A549 (cell line): ENCODE results near the gene POLR2B. TPM values are rescaled to one million over a fixed set of nuclear protein-coding genes. Genes with fewer than 3 reads are reported as not detected.

Source experiments
- ATAC-seq, 2 experiments: fragments of 200-7000 bp in 1 of 2; fragments of >200 bp in 1 of 2; cut with Nextera tagmentation in 1 of 2; cut with Tn5 transposase in 1 of 2; 3 replicates each; pipeline versions ENCODE4 v1.8.0 to v1.9.1; 2018 to 2020; ENCODE audit warnings: mild to moderate bottlenecking in 1 of 2, moderate library complexity in 1 of 2
- CTCF ChIA-PET: fragments of 300-600 bp; sonication (Branson Sonifier 250); formaldehyde crosslinking; extraction: SDS; loops from one replicate; lab custom pipeline; 2021; ENCODE audit warnings: antibody characterized with exemption, inconsistent platforms; lab: Yijun Ruan, JAX
- POLR2A ChIA-PET: fragments of 350-600 bp; formaldehyde crosslinking; extraction: SDS; loops from one replicate; lab custom pipeline; 2021; ENCODE audit warnings: antibody characterized with exemption, inconsistent platforms; lab: Yijun Ruan, JAX
- DNase-seq, 2 experiments: peaks; one replicate each; pipeline versions ENCODE4 v3.0.0 to v3.0.0-alpha.2; 2011 to 2016; ENCODE audit warnings: low read depth in 1 of 2, low spot score in 1 of 2
- FAIRE-seq: peaks from 2 replicates; lab custom pipeline; 2011; peaks lifted over from hg19 to GRCh38; lab: Jason Lieb, UNC
- H3K27ac ChIP-seq, 2 experiments: fragments of >200 bp; sonication (Bioruptor Twin); formaldehyde crosslinking; 3 replicates each; pipeline ENCODE4 v1.5.1; 2016 to 2017
- H3K4me1 ChIP-seq: fragments of >200 bp; sonication (Bioruptor Twin); formaldehyde crosslinking; 3 replicates; pipeline ENCODE4 v1.6.1; 2016
- H3K4me2 ChIP-seq: fragments of >200 bp; sonication (Bioruptor Twin); formaldehyde crosslinking; 3 replicates; pipeline ENCODE4 v1.6.1; 2016
- H3K4me3 ChIP-seq: fragments of >200 bp; sonication (Bioruptor Twin); formaldehyde crosslinking; 3 replicates; pipeline ENCODE4 v1.5.1; 2016
- H3K9me3 ChIP-seq: fragments of >200 bp; sonication (Bioruptor Twin); formaldehyde crosslinking; 3 replicates; pipeline ENCODE4 v1.6.1; 2016
- BCL3 ChIP-seq: fragments of >200 bp; sonication (Bioruptor Twin); formaldehyde crosslinking; IDR thresholded peaks from 3 replicates; pipeline ENCODE4 v1.6.1; 2016
- CBX2 ChIP-seq: fragments of 200-600 bp; sonication (generic); IDR thresholded peaks from 2 replicates; pipeline ENCODE4 v1.6.1; 2016; ENCODE audit warnings: low read depth, mild to moderate bottlenecking, borderline replicate concordance
- CEBPB ChIP-seq, 2 experiments: fragments of >200 bp in 1 of 2; sonication (Bioruptor Twin) in 1 of 2; formaldehyde crosslinking in 1 of 2; IDR thresholded peaks; 2 replicates each; pipeline ENCODE4 v1.6.1; 2012 to 2016
- CHD4 ChIP-seq: fragments of 200-600 bp; sonication (generic); IDR thresholded peaks from 2 replicates; pipeline ENCODE4 v1.6.1; 2016; ENCODE audit warnings: antibody characterized with exemption, mild to moderate bottlenecking, borderline replicate concordance
- CTCF ChIP-seq: fragments of >200 bp; sonication (Bioruptor Twin); formaldehyde crosslinking; IDR thresholded peaks from 3 replicates; pipeline ENCODE4 v1.5.1; 2016
- EHF ChIP-seq: fragments of 250-450 bp; sonication (Bioruptor Pico); IDR thresholded peaks from 2 replicates; pipeline ENCODE4 v1.5.0; 2020; ENCODE audit warnings: mild to moderate bottlenecking
- EHMT2 ChIP-seq: fragments of 200-600 bp; sonication (generic); IDR thresholded peaks from 2 replicates; pipeline ENCODE4 v1.6.1; 2016; ENCODE audit warnings: antibody characterized with exemption, low read depth, mild to moderate bottlenecking, moderate library complexity
- FOSL2 ChIP-seq, 2 experiments: fragments of 450-650 bp in 1 of 2; fragments of >200 bp in 1 of 2; sonication (Bioruptor Twin) in 1 of 2; formaldehyde crosslinking; IDR thresholded peaks; 2 replicates each; pipeline versions ENCODE4 v1.5.0 to v1.6.1; 2016 to 2020; ENCODE audit warnings: mild to moderate bottlenecking in 1 of 2, moderate library complexity in 1 of 2
- GATA3 ChIP-seq: IDR thresholded peaks from 2 replicates; pipeline ENCODE4 v1.6.1; 2012; ENCODE audit warnings: borderline replicate concordance
- HOXB5 ChIP-seq: fragments of 250-450 bp; sonication (Bioruptor Pico); IDR thresholded peaks from 2 replicates; pipeline ENCODE4 v1.5.0; 2020; ENCODE audit warnings: mild to moderate bottlenecking, moderate library complexity
- KDM1A ChIP-seq: fragments of 200-600 bp; sonication (generic); IDR thresholded peaks from 2 replicates; pipeline ENCODE4 v1.6.1; 2016; ENCODE audit warnings: low read depth, mild to moderate bottlenecking
- MAFK ChIP-seq: fragments of 450-650 bp; IDR thresholded peaks from 2 replicates; pipeline ENCODE4 v1.6.1; 2014; ENCODE audit not compliant: partially characterized antibody
- MAX ChIP-seq: IDR thresholded peaks from 2 replicates; pipeline ENCODE4 v1.6.1; 2012
- MAZ ChIP-seq: fragments of 150-350 bp; IDR thresholded peaks from 2 replicates; pipeline ENCODE4 v1.6.1; 2014; ENCODE audit warnings: antibody characterized with exemption, low read depth, low read length, borderline replicate concordance
- NFE2L2 ChIP-seq: fragments of 150-350 bp; conservative IDR thresholded peaks from 2 replicates; pipeline ENCODE4 v1.6.1; 2014; ENCODE audit warnings: low read length
- NR3C1 ChIP-seq: fragments of >200 bp; sonication (Bioruptor Twin); formaldehyde crosslinking; IDR thresholded peaks from 3 replicates; pipeline ENCODE4 v1.6.1; 2017
- PBX3 ChIP-seq: IDR thresholded peaks from 2 replicates; pipeline ENCODE4 v1.6.1; 2012
- POLR2AphosphoS2 ChIP-seq: conservative IDR thresholded peaks from 2 replicates; pipeline ENCODE4 v1.6.1; 2012; ENCODE audit warnings: low read length, improper control_type of control experiment, inconsistent platforms
- RCOR1 ChIP-seq: fragments of 150-350 bp; IDR thresholded peaks from 2 replicates; pipeline ENCODE4 v1.6.1; 2014; ENCODE audit warnings: antibody characterized with exemption, low read length, low read depth
- REST ChIP-seq: fragments of 200-600 bp; sonication (generic); IDR thresholded peaks from 2 replicates; pipeline ENCODE4 v1.6.1; 2016; ENCODE audit warnings: antibody characterized with exemption, mild to moderate bottlenecking, moderate library complexity
- TFCP2L1 ChIP-seq: fragments of 250-450 bp; sonication (Bioruptor Pico); IDR thresholded peaks from 2 replicates; pipeline ENCODE4 v1.5.0; 2021; ENCODE audit warnings: mild to moderate bottlenecking
- WGBS: methylation state at CpG from one replicate; pipeline ENCODE4 v1.1.6; 2017; ENCODE audit errors: missing lambda C conversion rate; 5-methylcytosine and 5-hydroxymethylcytosine counted together
- polyA plus RNA-seq, 4 experiments: library from polyadenylated mRNA; depleted of rRNA in 3 of 4; stranded (reverse); fragments of >200 nt; fragmentation: RNase III in 1 of 4; extraction: RNeasy Plus Mini Kit Qiagen cat#74134 plus additional on column Dnase treatment in 1 of 4; gene quantifications; 2 replicates in 3 of 4; 3 replicates in 1 of 4; pipeline ENCODE4 v1.2.3, GENCODE V29; 2011 to 2017

Gene POLR2B
- polyA plus RNA-seq, 2 of the 4 experiments (the other 2 are of a cell fraction): 82.2 to 138 TPM

GRCh38 chr4:57071326-57071725, 92.6 kb downstream of the POLR2B start:
- POLR2A ChIA-PET: no interaction called here
- FAIRE-seq (no peak), ATAC-seq (peak in 1 of 2 experiments; percentile 17; a peak in 3 of 6 replicates)
- TF ChIP-seq EHMT2 (no peak), CEBPB (IDR thresholded peaks at IDR 0.05) (peak in 1 of 2 experiments; percentile 50; a peak in 1 of 4 replicates), TFCP2L1 (no peak), GATA3 (no peak), RCOR1 (no peak), EHF (CRISPR knock-in tag) (no peak), NFE2L2 (no peak), MAFK (no peak)
- TF ChIP-seq, all 56 proteins: peak for 1
- no peaks in the 10 kb centered on the region for H3K9me3 ChIP-seq
- peak overlapping the region; percentile 53 to 92; a peak in 5 of 6 replicates for H3K27ac ChIP-seq
- H3K4me2 ChIP-seq: peak overlapping the region; percentile 27; the same call in 1 of the 3 replicates
- 94% methylated on average over 2 of the region's 2 CpGs for WGBS
- no peak overlapping the region for H3K4me3 ChIP-seq
- H3K4me1 ChIP-seq: peaks cover 85% of the 10 kb centered on the region
- no peak for DNase-seq
- CTCF ChIA-PET: interaction anchor here (0.8 to 2.3 kb wide), 3 partner anchors 10 to 92 kb away, joined by 4 to 9 read pairs (median 6); no protein-coding TSS in a partner anchor

- TF ChIP-seq CBX2 (no peak), CHD4 (no peak), FOSL2 (IDR thresholded peaks at IDR 0.05) (no peak), FOSL2 (CRISPR knock-in tag; IDR thresholded peaks at IDR 0.05) (no peak), EHMT2 (no peak), NR3C1 (no peak), MAX (no peak), MAZ (no peak), POLR2AphosphoS2 (no peak), HOXB5 (no peak), BCL3 (no peak), NFE2L2 (no peak), REST (no peak), PBX3 (no peak), CTCF (no peak), KDM1A (no peak)
- WGBS: 96% methylated on average over 5 of the region's 5 CpGs
- FAIRE-seq: no peak
- DNase-seq: no peak
- ChIA-PET POLR2A (no interaction called here), CTCF (interaction anchor here (0.9 to 2.3 kb wide), 5 partner anchors 8 to 90 kb away, joined by 3 to 7 read pairs (median 3); no protein-coding TSS in a partner anchor)
- Histone ChIP-seq H3K4me2 (no peak overlapping the region), H3K9me3 (no peaks in the 10 kb centered on the region), H3K4me1 (peaks cover 86% of the 10 kb centered on the region), H3K27ac (peak overlapping the region; percentile 83 to 92), H3K4me3 (no peak overlapping the region)
- no peak for ATAC-seq
These were observed 94.9 kb downstream of the POLR2B start for GRCh38 chr4:57073559-57073958.
